ENCODE measurements around the gene MAD1L1.

GRCh38 chr7:1975581-1975980 is 257.2 kb downstream of the MAD1L1 start:
- TF ChIP-seq CTCF (IDR thresholded peaks at IDR 0.05; ENCODE audit: low read depth, low read length, poor library complexity, severe bottlenecking) (no peak), EZH2phosphoT487 (IDR thresholded peaks at IDR 0.05; ENCODE audit: borderline replicate concordance, low read length) (no peak)
